Spleen (tissue), 11 donors: ENCODE data around the gene RAB3D. TPM values are rescaled to one million over a fixed set of nuclear protein-coding genes. Genes with fewer than 3 reads are reported as not detected.

ENCODE experiments used
- DNase-seq: peaks from one replicate; pipeline ENCODE4 v3.0.0-alpha.2; 2020
- H3K27ac ChIP-seq, 8 donors: fragments of 200-600 bp; sonication (generic) in 7 of 8; 1 replicate in 4 of 8; 2 replicates in 4 of 8; pipeline versions ENCODE4 v1.5.0 to v1.8.0; 2016 to 2021; ENCODE audit warnings: inconsistent platforms in 4 of 8, mild to moderate bottlenecking in 4 of 8, moderate library complexity in 1 of 8
- H3K27me3 ChIP-seq, 7 donors: fragments of 200-600 bp; sonication (generic) in 6 of 7; replicated peaks in 1 of 7; 1 replicate in 4 of 7; 2 replicates in 3 of 7; pipeline versions ENCODE4 v1.5.0 to v1.8.0; 2016 to 2021; ENCODE audit warnings: inconsistent platforms in 3 of 7, mild to moderate bottlenecking in 1 of 7
- H3K36me3 ChIP-seq, 6 donors: fragments of 200-600 bp; sonication (generic) in 5 of 6; 1 replicate in 4 of 6; 2 replicates in 2 of 6; pipeline versions ENCODE4 v1.5.0 to v1.8.0; 2016 to 2021; ENCODE audit warnings: inconsistent platforms in 2 of 6
- H3K4me1 ChIP-seq, 6 donors: fragments of 200-600 bp; sonication (generic) in 5 of 6; 1 replicate in 3 of 6; 2 replicates in 3 of 6; pipeline versions ENCODE4 v1.5.0 to v1.8.0; 2016 to 2021; ENCODE audit warnings: inconsistent platforms in 3 of 6
- H3K4me3 ChIP-seq, 8 donors: fragments of 200-600 bp; sonication (generic) in 7 of 8; 1 replicate in 4 of 8; 2 replicates in 4 of 8; pipeline versions ENCODE4 v1.5.0 to v1.8.0; 2016 to 2021; ENCODE audit warnings: inconsistent platforms in 4 of 8, mild to moderate bottlenecking in 4 of 8, moderate library complexity in 2 of 8
- H3K9me3 ChIP-seq, 8 donors: fragments of 200-600 bp; sonication (generic) in 7 of 8; 1 replicate in 4 of 8; 2 replicates in 4 of 8; pipeline versions ENCODE4 v1.5.0 to v1.8.0; 2016 to 2021; ENCODE audit warnings: inconsistent platforms in 4 of 8
- POLR2A ChIP-seq, 3 donors: fragments of 450-650 bp; IDR thresholded peaks; one replicate each; pipeline ENCODE4 v1.5.1; 2017; ENCODE audit warnings: antibody characterized with exemption in 3 of 3, mild to moderate bottlenecking in 1 of 3
- POLR2AphosphoS5 ChIP-seq, 3 donors: sonication (generic); formaldehyde crosslinking; IDR thresholded peaks; one replicate each; pipeline ENCODE4 v1.5.1; 2017; ENCODE audit warnings: antibody characterized with exemption in 3 of 3
- WGBS, 5 donors: extraction: QIAGEN DNeasy Blood & Tissue Kit in 3 of 5; methylation state at CpG; one replicate each; pipeline versions ENCODE4 v1.1.5 to v1.1.7; 2013 to 2018; 5-methylcytosine and 5-hydroxymethylcytosine counted together
- intact Hi-C: fragments of 100-400 bp; cut with DNase I; formaldehyde crosslinking; loops from one replicate; pipeline ENCODE4 v1.15.0; 2023; ENCODE audit warnings: low total_unique reads
- polyA plus RNA-seq, 3 donors: library from polyadenylated mRNA; stranded (reverse); fragments of 200-250 nt; gene quantifications; one replicate each; pipeline ENCODE4 v1.2.1, GENCODE V29; 2013
- total RNA-seq, 7 donors: library from RNA; depleted of rRNA in 3 of 7; stranded (reverse); fragments of >200 nt in 3 of 7; fragmentation: NEBNext Ultra II Directional in 4 of 7; extraction: Animal tissue kit (Norgen Biotek cat#: 25700) in 4 of 7; gene quantifications; one replicate each; pipeline versions ENCODE4 v1.1.0 to v1.2.1, GENCODE V29; 2016 to 2021
- TF ChIP-seq, protein P1 (sequence below), 11 experiments: fragments of 200-600 bp in 7 of 11; fragments of 450-650 bp in 4 of 11; sonication (generic) in 4 of 11; IDR thresholded peaks in 8 of 11; conservative IDR thresholded peaks in 3 of 11; 1 replicate in 7 of 11; 2 replicates in 4 of 11; pipeline versions ENCODE4 v1.4.0 to v1.8.0; 2016 to 2021; ENCODE audit warnings: antibody characterized with exemption in 11 of 11, inconsistent platforms in 4 of 11, mild to moderate bottlenecking in 1 of 11
- donor health status: healthy with polysubstance abuse.
- donor health status: DM: no; HTN: no; CAD: no; lungs with moderate emphysema.
- donor health status: DM: no; HTN: no; CAD: no.
- donor health status: Bipolar disorder and iron deficiency.
- donor health status: healthy.
- donor health status: DM: no; HTN: no; CAD: no.
- donor health status: DM: yes; HTN: yes; CAD: no.

Gene RAB3D
- total and polyA plus RNA-seq, 10 donors = 2.5 to 51.3 (median 33.5) TPM

DNA sequence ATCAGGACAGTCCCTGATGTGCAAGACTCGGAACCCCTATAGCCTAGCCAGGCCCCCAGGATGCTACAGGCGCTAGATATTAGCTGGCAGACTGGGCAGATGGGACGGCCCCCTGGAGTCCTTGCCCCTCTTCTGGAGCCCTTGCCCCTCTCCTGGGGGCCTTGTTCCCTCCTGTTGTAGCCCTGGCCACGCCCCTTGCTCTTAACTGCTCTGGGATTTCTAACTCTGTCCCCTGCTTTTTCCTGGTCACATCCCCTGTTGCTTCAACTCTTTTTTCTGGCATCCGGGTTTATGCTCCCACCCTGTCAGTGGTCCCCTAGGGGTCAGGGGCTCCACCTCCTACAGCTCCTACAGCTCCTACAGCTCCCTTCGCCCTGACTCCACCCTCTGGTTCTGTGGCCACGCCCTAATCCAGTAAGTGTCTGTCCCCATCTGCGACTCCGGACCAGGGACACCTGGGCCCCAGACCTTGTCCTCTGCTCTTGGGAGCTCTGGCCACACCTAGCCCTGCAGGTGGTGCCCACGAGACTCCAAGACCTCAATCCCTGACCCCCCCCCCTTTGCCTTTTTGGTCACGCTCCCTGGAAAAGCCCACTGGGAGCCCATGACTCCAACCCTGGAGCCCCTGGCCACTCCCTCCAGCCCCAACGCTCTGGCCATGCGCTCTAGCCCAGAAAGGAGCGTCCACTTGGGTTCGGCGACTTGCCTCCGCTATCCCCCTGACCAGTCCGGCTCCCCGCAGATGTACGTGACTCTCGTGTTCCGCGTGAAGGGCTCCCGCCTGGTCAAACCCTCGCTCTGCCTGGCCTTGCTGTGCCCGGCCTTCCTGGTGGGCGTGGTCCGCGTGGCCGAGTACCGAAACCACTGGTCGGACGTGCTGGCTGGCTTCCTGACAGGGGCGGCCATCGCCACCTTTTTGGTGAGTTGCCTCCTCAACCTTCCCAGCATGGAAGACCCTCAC is 22.6 kb upstream of the RAB3D start:
- peaks cover 0 to 92% (median 21%) of the 10 kb centered on the region in 6 donors for H3K36me3 ChIP-seq

DNA sequence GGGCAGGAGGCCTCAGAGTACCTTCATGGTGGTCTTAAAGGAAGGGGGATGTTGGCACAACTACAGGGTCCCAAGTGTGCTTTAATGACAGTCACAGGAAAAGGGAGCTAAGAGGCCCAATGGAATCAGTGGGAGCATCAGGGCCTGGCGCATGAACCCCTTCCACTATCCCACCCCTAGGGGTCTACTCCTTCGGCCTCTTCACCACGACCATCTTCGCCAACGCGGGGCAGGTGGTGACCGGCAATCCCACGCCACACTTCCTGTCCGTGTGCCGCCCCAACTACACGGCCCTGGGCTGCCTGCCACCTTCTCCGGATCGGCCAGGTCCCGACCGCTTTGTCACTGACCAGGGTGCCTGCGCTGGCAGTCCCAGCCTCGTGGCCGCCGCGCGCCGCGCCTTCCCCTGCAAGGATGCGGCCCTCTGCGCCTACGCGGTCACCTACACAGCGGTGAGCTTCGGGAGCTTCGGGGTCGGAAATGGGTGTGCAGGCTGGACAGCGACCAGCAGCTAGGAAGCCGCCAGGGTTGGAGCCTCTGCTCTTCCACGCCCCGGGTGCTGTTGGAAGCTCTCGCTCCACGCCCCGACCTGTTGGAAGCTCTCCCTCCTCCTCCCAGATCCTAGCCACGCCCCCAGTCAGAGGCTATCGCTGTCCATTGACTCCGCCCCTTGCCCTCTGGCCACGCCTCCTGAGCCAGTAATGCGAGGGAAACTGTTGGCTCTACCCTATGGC is 21.7 kb upstream of the RAB3D start:
- Histone ChIP-seq H3K27ac (peak overlapping the region in 1 of 8 donors; percentile 46), H3K9me3 (no peaks in the 10 kb centered on the region), H3K4me1 (peaks cover 0 to 36% (median 6%) of the 10 kb centered on the region in 6 donors), H3K36me3 (peaks cover 0 to 83% (median 19%) of the 10 kb centered on the region in 6 donors), H3K27me3 (no peaks in the 10 kb centered on the region), H3K4me3 (peak overlapping the region in 1 of 8 donors; percentile 4)
- DNase-seq = no peak
- intact Hi-C loops = no loop called here
- TF ChIP-seq POLR2AphosphoS5 (IDR thresholded peaks at IDR 0.05) = peak in 1 of 3 donors; percentile 44
- TF ChIP-seq POLR2A (IDR thresholded peaks at IDR 0.05) = no peak
- 66 to 87% (median 82%) methylated on average over 35 to 43 of the region's 43 CpGs for WGBS, 5 donors

More for the DNA sequence above, 22.6 kb upstream of the RAB3D start:
- Histone ChIP-seq H3K4me1 (peaks cover 0 to 27% (median 5%) of the 10 kb centered on the region in 6 donors), H3K27ac (peak overlapping the region in 2 of 8 donors; percentile 11 to 46), H3K4me3 (no peak overlapping the region), H3K9me3 (no peaks in the 10 kb centered on the region), H3K27me3 (no peaks in the 10 kb centered on the region)
- DNase-seq = peak; percentile 82
- TF ChIP-seq, protein P1, sequence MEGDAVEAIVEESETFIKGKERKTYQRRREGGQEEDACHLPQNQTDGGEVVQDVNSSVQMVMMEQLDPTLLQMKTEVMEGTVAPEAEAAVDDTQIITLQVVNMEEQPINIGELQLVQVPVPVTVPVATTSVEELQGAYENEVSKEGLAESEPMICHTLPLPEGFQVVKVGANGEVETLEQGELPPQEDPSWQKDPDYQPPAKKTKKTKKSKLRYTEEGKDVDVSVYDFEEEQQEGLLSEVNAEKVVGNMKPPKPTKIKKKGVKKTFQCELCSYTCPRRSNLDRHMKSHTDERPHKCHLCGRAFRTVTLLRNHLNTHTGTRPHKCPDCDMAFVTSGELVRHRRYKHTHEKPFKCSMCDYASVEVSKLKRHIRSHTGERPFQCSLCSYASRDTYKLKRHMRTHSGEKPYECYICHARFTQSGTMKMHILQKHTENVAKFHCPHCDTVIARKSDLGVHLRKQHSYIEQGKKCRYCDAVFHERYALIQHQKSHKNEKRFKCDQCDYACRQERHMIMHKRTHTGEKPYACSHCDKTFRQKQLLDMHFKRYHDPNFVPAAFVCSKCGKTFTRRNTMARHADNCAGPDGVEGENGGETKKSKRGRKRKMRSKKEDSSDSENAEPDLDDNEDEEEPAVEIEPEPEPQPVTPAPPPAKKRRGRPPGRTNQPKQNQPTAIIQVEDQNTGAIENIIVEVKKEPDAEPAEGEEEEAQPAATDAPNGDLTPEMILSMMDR (IDR thresholded peaks at IDR 0.05 in 8 of 11, conservative IDR thresholded peaks at IDR 0.05 in 3 of 11) = no peak
- no peak for TF ChIP-seq POLR2A (IDR thresholded peaks at IDR 0.05)
- peak in 2 of 3 donors; percentile 43 to 49 for TF ChIP-seq POLR2AphosphoS5 (IDR thresholded peaks at IDR 0.05)
- WGBS, 5 donors = 72 to 84% (median 81%) methylated on average over 35 of the region's 35 CpGs
- intact Hi-C loops = no loop called here

DNA sequence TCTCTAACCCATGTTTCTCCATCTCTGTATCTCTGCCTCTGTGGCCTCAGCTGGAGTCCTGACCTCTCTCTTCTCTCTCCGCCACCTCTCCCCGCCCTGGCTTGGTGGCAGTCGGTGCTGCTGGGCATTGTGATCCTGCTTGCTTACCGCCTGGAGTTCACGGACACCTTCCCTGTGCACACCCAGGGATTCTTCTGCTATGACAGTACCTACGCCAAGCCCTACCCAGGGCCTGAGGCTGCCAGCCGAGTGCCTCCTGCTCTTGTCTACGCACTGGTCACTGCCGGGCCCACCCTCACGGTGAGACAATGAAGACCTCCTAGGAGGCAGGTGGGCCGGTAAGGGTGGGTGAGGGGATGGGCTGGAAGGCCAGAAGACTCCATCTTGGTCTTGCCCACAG is 20.0 kb upstream of the RAB3D start:
- H3K27me3 ChIP-seq = peaks cover 0 to 9% (median 0%) of the 10 kb centered on the region in 7 donors
- intact Hi-C loops = no loop called here
- WGBS, 5 donors = 90 to 96% (median 93%) methylated on average over 10 to 11 of the region's 11 CpGs
- H3K36me3 ChIP-seq = peaks cover 0 to 66% (median 13%) of the 10 kb centered on the region in 6 donors
- H3K27ac ChIP-seq = no peak overlapping the region
- TF ChIP-seq POLR2A (IDR thresholded peaks at IDR 0.05) = no peak
- TF ChIP-seq, protein P1 (IDR thresholded peaks at IDR 0.05 in 8 of 11, conservative IDR thresholded peaks at IDR 0.05 in 3 of 11) = no peak
- peak in 1 of 3 donors; percentile 31 for TF ChIP-seq POLR2AphosphoS5 (IDR thresholded peaks at IDR 0.05)
- no peaks in the 10 kb centered on the region for H3K9me3 ChIP-seq
- DNase-seq = no peak
- H3K4me3 ChIP-seq = no peak overlapping the region
- H3K4me1 ChIP-seq = peaks cover 0 to 54% (median 19%) of the 10 kb centered on the region in 6 donors

DNA sequence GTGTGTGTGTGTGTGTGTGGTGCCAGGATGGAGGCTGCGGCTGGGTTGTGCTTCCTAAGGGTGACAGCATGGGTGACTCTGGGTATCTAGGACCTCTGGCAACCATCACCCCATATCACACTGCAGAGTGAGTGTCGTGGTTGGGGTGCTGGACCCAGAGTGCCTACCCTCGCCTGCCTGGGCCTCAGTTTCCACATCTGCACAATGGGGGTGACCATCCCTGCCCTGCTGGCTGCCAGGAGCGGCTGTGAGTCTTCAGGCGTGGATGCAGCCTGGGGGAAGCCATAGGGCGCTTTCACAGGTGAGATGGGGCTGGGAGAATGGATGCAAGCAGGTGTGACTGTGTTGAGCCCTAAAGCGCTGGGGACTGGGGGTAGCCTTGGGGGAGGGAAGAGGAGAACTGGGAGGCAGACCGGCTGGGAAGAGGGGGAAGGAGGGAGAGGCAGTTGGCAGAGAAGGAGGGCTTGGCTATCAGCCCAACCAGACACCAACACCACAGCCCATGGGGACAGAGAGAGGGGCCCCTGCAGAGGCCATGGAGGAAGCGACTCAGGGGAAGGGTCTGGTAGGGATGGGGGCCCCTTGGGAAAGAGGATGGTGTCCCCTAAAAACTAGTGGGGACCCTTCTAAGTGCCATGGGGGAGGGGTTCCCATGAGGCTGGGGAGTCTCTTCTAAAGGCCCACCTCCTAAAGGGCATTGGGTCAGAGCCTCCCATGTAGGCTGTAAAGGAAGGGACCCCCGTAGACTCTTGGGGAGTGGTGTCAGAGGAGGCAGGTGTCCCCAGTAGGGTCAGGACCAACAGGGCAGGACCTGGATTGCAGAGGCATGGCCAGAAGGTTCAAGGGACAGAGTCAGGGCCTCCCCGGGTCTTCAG is 17.5 kb upstream of the RAB3D start:
- TF ChIP-seq, protein P1 (IDR thresholded peaks at IDR 0.05 in 8 of 11, conservative IDR thresholded peaks at IDR 0.05 in 3 of 11) = no peak
- TF ChIP-seq POLR2A (IDR thresholded peaks at IDR 0.05) = no peak
- TF ChIP-seq POLR2AphosphoS5 (IDR thresholded peaks at IDR 0.05) = peak in 1 of 3 donors; percentile 24
- no peak overlapping the region for H3K27ac ChIP-seq
- peaks cover 0 to 47% (median 3%) of the 10 kb centered on the region in 6 donors for H3K36me3 ChIP-seq
- WGBS, 5 donors = 74 to 84% (median 83%) methylated on average over 10 to 11 of the region's 11 CpGs
- H3K9me3 ChIP-seq = no peaks in the 10 kb centered on the region
- H3K4me3 ChIP-seq = no peak overlapping the region
- DNase-seq = no peak
- peaks cover 0 to 48% (median 17%) of the 10 kb centered on the region in 6 donors for H3K4me1 ChIP-seq
- H3K27me3 ChIP-seq = peaks cover 0 to 9% (median 0%) of the 10 kb centered on the region in 7 donors
- intact Hi-C loops = no loop called here
